A549 treated with GW870086 at 1 μM for 4 hours (cell line): ENCODE results near the gene AP2A1. TPM values are rescaled to one million over a fixed set of nuclear protein-coding genes. Genes with fewer than 3 reads are reported as not detected.

Experiments used
- total RNA-seq: library from RNA; stranded (reverse); fragments of 200-300 nt; extraction: Qiagen RNA extraction; gene quantifications from 5 replicates; pipeline ENCODE4 v1.2.3, GENCODE V29; 2022; ENCODE audit warnings: low read depth

The AP2A1 gene
- 43.4 to 57.5 TPM (median 54.4 TPM) in 5 replicates for total RNA-seq

GRCh38 chr19:49766930-49767299 is at the start of gene AP2A1:
Gene AP2A1 (plus strand): TSS chr19:49767001. CDS start chr19:49767134, 133 bp downstream.

GRCh38 chr19:49763230-49763629 is 3.6 kb upstream of the AP2A1 start, which contains the start of gene TSKS:
Gene TSKS (minus strand): TSS chr19:49763306. CDS start chr19:49763247, 59 bp downstream.

GRCh38 chr19:49812997-49813861 is 46.4 kb downstream of the AP2A1 start, which contains the start of gene FUZ:
Gene FUZ (minus strand): TSS chr19:49813292. CDS start chr19:49813106, 186 bp downstream.

GRCh38 chr19:49817964-49818648 is 51.3 kb downstream of the AP2A1 start, which contains the start of gene MED25:
Gene MED25 (plus strand): TSS chr19:49818289. CDS start chr19:49818342, 53 bp downstream.

GRCh38 chr19:49850487-49851342 is 83.9 kb downstream of the AP2A1 start, which contains the start of gene PTOV1:
Gene PTOV1 (plus strand): TSS chr19:49851159.

Other genes starting within 250 kb of the AP2A1 start
- 1.2 to 2.3 TPM (median 2.1 TPM) in 5 replicates for gene RCN3, start 239.0 kb upstream of the AP2A1 start, total RNA-seq
- 91.1 to 111 TPM (median 104 TPM) in 5 replicates for gene NOSIP, start 186.4 kb upstream of the AP2A1 start, total RNA-seq
- 0.45 to 0.95 TPM (median 0.87 TPM) in 5 replicates for gene PRRG2, start 185.7 kb upstream of the AP2A1 start, total RNA-seq
- 28.9 to 36.4 TPM (median 34.4 TPM) in 5 replicates for gene PRR12, start 175.8 kb upstream of the AP2A1 start, total RNA-seq
- 112 to 160 TPM (median 157 TPM) in 5 replicates for gene RRAS, start 126.9 kb upstream of the AP2A1 start, total RNA-seq
- 47.8 to 68.4 TPM (median 63.0 TPM) in 5 replicates for gene SCAF1, start 124.8 kb upstream of the AP2A1 start, total RNA-seq
- 85.2 to 107 TPM (median 102 TPM) in 5 replicates for gene IRF3, start 101.1 kb upstream of the AP2A1 start, total RNA-seq
- 55.5 to 73.8 TPM (median 71.1 TPM) in 5 replicates for gene BCL2L12, start 101.1 kb upstream of the AP2A1 start, total RNA-seq
- gene PRMT1, start 89.7 kb upstream of the AP2A1 start, total RNA-seq: 397 to 431 TPM (median 408 TPM) in 5 replicates
- 3.7 to 6.1 TPM (median 5.6 TPM) in 5 replicates for gene ADM5, start 77.4 kb upstream of the AP2A1 start, total RNA-seq
- 10.9 to 14.2 TPM (median 13.2 TPM) in 5 replicates for gene CPT1C, start 75.9 kb upstream of the AP2A1 start, total RNA-seq
- not detected in 5 replicates for gene TSKS, start 3.7 kb upstream of the AP2A1 start, total RNA-seq
- gene FUZ, start 46.3 kb downstream of the AP2A1 start, total RNA-seq: 11.6 to 16.0 TPM (median 15.7 TPM) in 5 replicates
- gene MED25, start 51.3 kb downstream of the AP2A1 start, total RNA-seq: 47.0 to 71.0 TPM (median 64.1 TPM) in 5 replicates
- gene PTOV1, start 84.2 kb downstream of the AP2A1 start, total RNA-seq: 116 to 154 TPM (median 143 TPM) in 5 replicates
- 42.7 to 54.0 TPM (median 49.8 TPM) in 5 replicates for gene PNKP, start 100.6 kb downstream of the AP2A1 start, total RNA-seq
- 69.2 to 117 TPM (median 106 TPM) in 5 replicates for gene AKT1S1, start 110.4 kb downstream of the AP2A1 start, total RNA-seq
- 18.5 to 21.8 TPM (median 20.4 TPM) in 5 replicates for gene TBC1D17, start 110.7 kb downstream of the AP2A1 start, total RNA-seq
- gene IL4I1, start 129.9 kb downstream of the AP2A1 start, total RNA-seq: 0.51 to 1.4 TPM (median 0.71 TPM) in 5 replicates
- gene ATF5, start 162.2 kb downstream of the AP2A1 start, total RNA-seq: 46.1 to 54.7 TPM (median 49.5 TPM) in 5 replicates
- gene NUP62, start 162.5 kb downstream of the AP2A1 start, total RNA-seq: 68.6 to 89.8 TPM (median 87.0 TPM) in 5 replicates
- 0.07 to 0.10 TPM in 2 of 5 replicates, not detected in the others for gene SIGLEC11, start 194.2 kb downstream of the AP2A1 start, total RNA-seq